Measurements from ENCODE around the gene GPHB5.
"Not testable (repeated sequence)": the region's sequence is repeated elsewhere in the genome, so short reads cannot be mapped to it uniquely, and the experiment has no call there.

GPHB5 gene

GRCh38 chr14:63292805-63293204 is 25.9 kb downstream of the GPHB5 start:
- DNase-seq = no peak

- DNase-seq = no peak
Observed at GRCh38 chr14:63290741-63291430, 27.8 kb downstream of the GPHB5 start.

- DNase-seq = no peak
Observed at GRCh38 chr14:63288853-63289252, 29.9 kb downstream of the GPHB5 start.

- DNase-seq = no peak
Observed at GRCh38 chr14:63287666-63288483, 30.9 kb downstream of the GPHB5 start.

- no peak for DNase-seq
Observed at GRCh38 chr14:63286071-63286470, 32.7 kb downstream of the GPHB5 start.

GRCh38 chr14:63283884-63284248 is 34.9 kb downstream of the GPHB5 start:
- DNase-seq = no peak

- DNase-seq = no peak
Observed at GRCh38 chr14:63282997-63283883, 35.5 kb downstream of the GPHB5 start.

- DNase-seq = not testable (repeated sequence)
Observed at GRCh38 chr14:63279933-63280332, 38.8 kb downstream of the GPHB5 start.

- no peak for DNase-seq
Observed at GRCh38 chr14:63277591-63278183, 41.0 kb downstream of the GPHB5 start.

- DNase-seq = no peak
Observed at GRCh38 chr14:63276492-63277342, 42.0 kb downstream of the GPHB5 start.

GRCh38 chr14:63276016-63276415 is 42.7 kb downstream of the GPHB5 start:
- no peak for DNase-seq

GRCh38 chr14:63275611-63276010 is 43.1 kb downstream of the GPHB5 start:
- no peak for DNase-seq

GRCh38 chr14:63273717-63274655 is 44.7 kb downstream of the GPHB5 start:
- no peak for DNase-seq

- DNase-seq = no peak
Observed at GRCh38 chr14:63273129-63273528, 45.6 kb downstream of the GPHB5 start.

- DNase-seq = no peak
Observed at GRCh38 chr14:63269561-63270225, 49.0 kb downstream of the GPHB5 start.

- DNase-seq = no peak
Observed at GRCh38 chr14:63268771-63269170, 50.0 kb downstream of the GPHB5 start.

- DNase-seq = no peak
Observed at GRCh38 chr14:63267171-63267570, 51.6 kb downstream of the GPHB5 start.

GRCh38 chr14:63266106-63266505 is 52.6 kb downstream of the GPHB5 start:
- no peak for DNase-seq

Data from activated naive CD4-positive, alpha-beta T cell treated with Interleukin-2 at 50 U/mL for 16 hours (primary cell).